D721Med (cell line): ENCODE measurements around the gene RASGRP2.

Source experiments
- DNase-seq: peaks from one replicate; pipeline ENCODE4 v3.0.0; 2011; ENCODE audit warnings: low spot score; ENCODE audit not compliant: insufficient read length
- FAIRE-seq: peaks from 2 replicates; lab custom pipeline; 2011; peaks lifted over from hg19 to GRCh38; lab: Jason Lieb, UNC
- CTCF ChIP-seq: IDR thresholded peaks from 2 replicates; pipeline ENCODE4 v1.5.1; 2012; ENCODE audit warnings: mild to moderate bottlenecking, control low read depth; ENCODE audit not compliant: insufficient read depth; ENCODE audit errors: missing control alignments

RASGRP2 gene

GRCh38 chr11:64751136-64751535, 7.2 kb upstream of the RASGRP2 start:
- FAIRE-seq = no peak
- no peak for TF ChIP-seq CTCF

GRCh38 chr11:64750361-64751054, 6.6 kb upstream of the RASGRP2 start:
- DNase-seq = no peak
- FAIRE-seq = no peak
- no peak for TF ChIP-seq CTCF

More at GRCh38 chr11:64751136-64751535, 7.2 kb upstream of the RASGRP2 start:
- no peak for DNase-seq

GRCh38 chr11:64747961-64748665, 4.2 kb upstream of the RASGRP2 start:
- FAIRE-seq (no peak), DNase-seq (no peak)
- TF ChIP-seq CTCF = no peak

GRCh38 chr11:64746486-64746885, 2.5 kb upstream of the RASGRP2 start:
- no peak for TF ChIP-seq CTCF
- FAIRE-seq = no peak

GRCh38 chr11:64745521-64746328, 1.8 kb upstream of the RASGRP2 start:
- FAIRE-seq = no peak
- no peak for TF ChIP-seq CTCF
- DNase-seq = no peak

More at GRCh38 chr11:64746486-64746885, 2.5 kb upstream of the RASGRP2 start:
- DNase-seq = no peak

GRCh38 chr11:64745189-64745520, 1.2 kb upstream of the RASGRP2 start:
- DNase-seq = no peak
- no peak for TF ChIP-seq CTCF
- no peak for FAIRE-seq
